ENCODE data around the gene VAV2.

DNA sequence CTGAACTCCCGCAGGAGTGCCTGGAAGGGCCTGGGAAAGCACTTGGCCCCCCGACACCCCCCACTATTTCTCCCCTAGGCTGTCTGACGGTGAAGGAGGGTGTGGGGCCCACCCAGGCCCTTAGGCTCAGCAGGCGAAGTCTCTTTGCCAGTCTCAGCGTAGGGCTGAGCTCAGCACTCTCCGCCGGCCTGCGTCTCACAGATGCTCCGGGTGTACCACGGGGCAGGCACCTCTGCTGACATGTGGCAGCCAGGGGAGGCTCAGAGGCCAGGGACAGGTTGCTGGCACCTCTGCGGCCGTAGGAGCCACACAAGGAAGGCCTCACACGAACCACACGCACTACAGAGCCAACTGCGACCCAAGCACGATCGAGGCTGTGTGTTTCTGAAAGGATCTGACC is 114.2 kb downstream of the VAV2 start:
- TF ChIP-seq EGR1 (IDR thresholded peaks at IDR 0.05): no peak
- TF ChIP-seq USF1 (IDR thresholded peaks at IDR 0.05): no peak
- no peak for TF ChIP-seq TAF1 (IDR thresholded peaks at IDR 0.05; ENCODE audit: low read depth)
- no peak for TF ChIP-seq RAD21 (IDR thresholded peaks at IDR 0.05; ENCODE audit: low read depth)
- TF ChIP-seq, protein P1, sequence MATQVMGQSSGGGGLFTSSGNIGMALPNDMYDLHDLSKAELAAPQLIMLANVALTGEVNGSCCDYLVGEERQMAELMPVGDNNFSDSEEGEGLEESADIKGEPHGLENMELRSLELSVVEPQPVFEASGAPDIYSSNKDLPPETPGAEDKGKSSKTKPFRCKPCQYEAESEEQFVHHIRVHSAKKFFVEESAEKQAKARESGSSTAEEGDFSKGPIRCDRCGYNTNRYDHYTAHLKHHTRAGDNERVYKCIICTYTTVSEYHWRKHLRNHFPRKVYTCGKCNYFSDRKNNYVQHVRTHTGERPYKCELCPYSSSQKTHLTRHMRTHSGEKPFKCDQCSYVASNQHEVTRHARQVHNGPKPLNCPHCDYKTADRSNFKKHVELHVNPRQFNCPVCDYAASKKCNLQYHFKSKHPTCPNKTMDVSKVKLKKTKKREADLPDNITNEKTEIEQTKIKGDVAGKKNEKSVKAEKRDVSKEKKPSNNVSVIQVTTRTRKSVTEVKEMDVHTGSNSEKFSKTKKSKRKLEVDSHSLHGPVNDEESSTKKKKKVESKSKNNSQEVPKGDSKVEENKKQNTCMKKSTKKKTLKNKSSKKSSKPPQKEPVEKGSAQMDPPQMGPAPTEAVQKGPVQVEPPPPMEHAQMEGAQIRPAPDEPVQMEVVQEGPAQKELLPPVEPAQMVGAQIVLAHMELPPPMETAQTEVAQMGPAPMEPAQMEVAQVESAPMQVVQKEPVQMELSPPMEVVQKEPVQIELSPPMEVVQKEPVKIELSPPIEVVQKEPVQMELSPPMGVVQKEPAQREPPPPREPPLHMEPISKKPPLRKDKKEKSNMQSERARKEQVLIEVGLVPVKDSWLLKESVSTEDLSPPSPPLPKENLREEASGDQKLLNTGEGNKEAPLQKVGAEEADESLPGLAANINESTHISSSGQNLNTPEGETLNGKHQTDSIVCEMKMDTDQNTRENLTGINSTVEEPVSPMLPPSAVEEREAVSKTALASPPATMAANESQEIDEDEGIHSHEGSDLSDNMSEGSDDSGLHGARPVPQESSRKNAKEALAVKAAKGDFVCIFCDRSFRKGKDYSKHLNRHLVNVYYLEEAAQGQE (IDR thresholded peaks at IDR 0.05; ENCODE audit: low read depth): no peak
